NT2/D1 (cell line): Measurements from ENCODE around the gene SRGAP1.
"Not testable (repeated sequence)": the region's sequence is repeated elsewhere in the genome, so short reads cannot be mapped to it uniquely, and the experiment has no call there.

Experiments used
- DNase-seq: peaks from one replicate; pipeline ENCODE4 v3.0.0-alpha.2; 2011; ENCODE audit warnings: low read depth, low spot score
- H3K27me3 ChIP-seq: 2 replicates; pipeline ENCODE4 v1.6.0; 2011; ENCODE audit warnings: mild to moderate bottlenecking; ENCODE audit not compliant: insufficient read length, insufficient read depth
- H3K36me3 ChIP-seq: 2 replicates; pipeline ENCODE4 v1.6.1; 2011; ENCODE audit warnings: mild to moderate bottlenecking, low read length, mixed read lengths; ENCODE audit not compliant: insufficient read depth, insufficient read length
- H3K4me1 ChIP-seq: 2 replicates; pipeline ENCODE4 v1.5.1; 2011; ENCODE audit not compliant: insufficient read depth, insufficient read length
- H3K4me3 ChIP-seq: 2 replicates; pipeline ENCODE4 v1.5.1; 2011; ENCODE audit warnings: low read depth; ENCODE audit not compliant: insufficient read length
- H3K9ac ChIP-seq: 2 replicates; pipeline ENCODE4 v1.6.0; 2011; ENCODE audit warnings: low read depth; ENCODE audit not compliant: insufficient read length
- H3K9me3 ChIP-seq: 2 replicates; pipeline ENCODE4 v1.5.1; 2011; ENCODE audit warnings: mild to moderate bottlenecking, low read length; ENCODE audit not compliant: insufficient read depth
- SUZ12 ChIP-seq: IDR thresholded peaks from 2 replicates; pipeline ENCODE4 v1.6.1; 2011; ENCODE audit not compliant: insufficient read length, insufficient read depth; ENCODE audit errors: extremely low read depth
- YY1 ChIP-seq: IDR thresholded peaks from 2 replicates; pipeline ENCODE4 v1.6.1; 2011; ENCODE audit not compliant: insufficient read length, insufficient read depth
- ZNF274 ChIP-seq: IDR thresholded peaks from 2 replicates; pipeline ENCODE4 v1.6.1; 2011; ENCODE audit warnings: mild to moderate bottlenecking, low read depth, low read length

The SRGAP1 gene

DNA sequence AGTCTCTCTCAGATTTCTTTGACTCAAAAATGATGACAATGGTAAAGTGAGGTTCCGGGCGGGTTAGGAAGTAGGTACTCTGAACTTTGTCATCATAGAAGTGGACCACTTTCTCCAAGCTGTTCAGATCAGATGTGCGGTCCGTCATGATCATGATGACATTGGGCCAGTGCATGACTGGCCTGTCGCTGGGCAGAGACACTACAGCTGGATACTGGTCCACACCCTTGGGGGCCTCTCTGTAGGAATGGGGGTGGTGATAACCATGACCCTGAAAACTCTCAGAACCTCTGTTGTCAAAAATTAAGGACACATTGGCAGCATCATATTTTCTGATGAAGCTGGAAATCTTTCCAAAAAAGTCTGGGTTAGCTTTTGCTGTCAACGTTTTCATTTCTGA, 349.4 kb downstream of the SRGAP1 start:
- Histone ChIP-seq H3K9me3 (peaks cover 12% of the 10 kb centered on the region; the same call in 1 of the 2 replicates), H3K4me3 (no peak overlapping the region), H3K27me3 (no peaks in the 10 kb centered on the region), H3K9ac (no peak overlapping the region), H3K4me1 (no peaks in the 10 kb centered on the region), H3K36me3 (peaks cover 20% of the 10 kb centered on the region)
- TF ChIP-seq ZNF274 (no peak), SUZ12 (no peak), YY1 (no peak)
- DNase-seq: no peak

DNA sequence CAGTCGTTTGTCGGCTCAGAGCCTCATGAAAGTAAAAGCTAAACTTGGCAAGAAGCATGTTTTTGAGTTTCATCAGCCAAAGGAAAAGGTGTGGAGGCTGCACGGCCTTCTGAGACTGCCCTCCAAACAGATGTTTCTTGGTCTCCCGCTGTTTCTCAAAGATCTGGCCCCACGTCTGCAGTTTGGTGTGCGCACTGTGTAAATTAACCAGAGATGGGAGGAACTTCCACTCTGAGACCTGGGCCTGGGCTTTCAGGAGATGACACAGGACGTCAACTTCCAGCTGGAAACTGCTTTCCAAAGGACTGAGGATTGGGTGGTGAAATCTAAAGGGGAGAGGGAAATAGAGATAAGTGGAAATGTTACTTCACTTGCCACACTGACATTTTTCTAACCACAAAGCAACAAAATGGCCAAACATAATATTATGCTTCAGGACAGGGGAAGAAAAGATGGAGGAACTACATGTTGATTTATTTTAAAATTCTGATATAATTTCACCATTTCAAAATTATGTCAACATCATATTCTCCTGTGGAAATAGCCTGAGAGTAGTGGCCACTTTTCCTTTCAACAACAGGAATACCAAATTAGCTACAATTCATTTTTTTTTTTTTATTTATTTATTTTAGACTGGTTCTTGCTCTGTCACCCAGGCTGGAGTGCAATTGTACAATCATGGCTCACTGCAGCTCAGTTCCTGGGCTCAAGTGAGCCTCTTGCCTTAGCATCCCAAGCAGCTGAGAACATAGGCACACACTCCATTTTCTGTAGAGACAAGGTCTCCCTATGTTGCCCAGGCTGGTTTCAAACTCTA, 350.0 kb downstream of the SRGAP1 start:
- no peaks in the 10 kb centered on the region for H3K27me3 ChIP-seq
- peaks cover 20% of the 10 kb centered on the region for H3K36me3 ChIP-seq
- no peak for DNase-seq
- no peak for TF ChIP-seq YY1
- TF ChIP-seq ZNF274: no peak
- no peak for TF ChIP-seq SUZ12
- peaks cover 12% of the 10 kb centered on the region; the same call in 1 of the 2 replicates for H3K9me3 ChIP-seq
- H3K9ac ChIP-seq: no peak overlapping the region
- no peaks in the 10 kb centered on the region for H3K4me1 ChIP-seq
- no peak overlapping the region for H3K4me3 ChIP-seq

DNA sequence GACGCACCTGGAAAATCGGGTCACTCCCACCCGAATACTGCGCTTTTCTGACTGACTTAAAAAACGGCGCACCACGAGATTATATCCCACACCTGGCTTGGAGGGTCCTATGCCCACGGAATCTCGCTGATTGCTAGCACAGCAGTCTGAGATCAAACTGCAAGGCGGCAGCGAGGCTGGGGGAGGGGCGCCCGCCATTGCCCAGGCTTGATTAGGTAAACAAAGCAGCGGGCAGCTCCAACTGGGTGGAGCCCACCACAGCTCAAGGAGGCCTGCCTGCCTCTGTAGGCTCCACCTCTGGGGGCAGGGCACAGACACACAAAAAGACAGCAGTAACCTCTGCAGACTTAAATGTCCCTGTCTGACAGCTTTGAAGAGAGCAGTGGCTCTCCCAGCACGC, 351.3 kb downstream of the SRGAP1 start:
- Histone ChIP-seq H3K36me3 (peaks cover 20% of the 10 kb centered on the region), H3K9me3 (peaks cover 12% of the 10 kb centered on the region; the same call in 1 of the 2 replicates)
- H3K4me1 ChIP-seq, H3K4me3 ChIP-seq, H3K9ac ChIP-seq, H3K27me3 ChIP-seq, DNase-seq: not testable (repeated sequence)

DNA sequence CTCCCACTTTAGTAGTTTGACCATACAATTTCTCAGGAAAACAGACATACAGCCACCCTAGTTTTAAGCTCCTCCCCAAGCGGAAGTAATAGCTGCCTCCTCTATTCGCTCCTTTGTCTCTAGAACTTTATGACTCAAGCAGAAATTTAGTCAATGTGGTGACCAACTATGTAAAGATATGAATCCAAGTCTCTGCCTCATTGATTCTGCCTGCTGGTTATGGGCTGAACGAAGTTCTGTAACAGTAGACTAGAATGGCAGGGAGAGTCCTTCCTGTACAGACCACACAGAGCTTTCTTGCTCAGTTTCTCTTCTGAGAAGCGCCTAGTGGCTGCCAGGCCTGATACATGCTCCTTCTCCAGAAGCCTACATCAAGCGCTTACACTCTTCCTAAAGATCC, 358.5 kb downstream of the SRGAP1 start:
- H3K9ac ChIP-seq: no peak overlapping the region
- no peak for DNase-seq
- H3K36me3 ChIP-seq: peaks cover 11% of the 10 kb centered on the region
- no peak overlapping the region for H3K4me3 ChIP-seq
- 0 out of 2 replicates have a peak, but pooled peaks cover 7% of the 10 kb centered on the region for H3K9me3 ChIP-seq
- H3K4me1 ChIP-seq: no peaks in the 10 kb centered on the region
- no peaks in the 10 kb centered on the region for H3K27me3 ChIP-seq
- TF ChIP-seq ZNF274: no peak
- TF ChIP-seq SUZ12: no peak
- no peak for TF ChIP-seq YY1

DNA sequence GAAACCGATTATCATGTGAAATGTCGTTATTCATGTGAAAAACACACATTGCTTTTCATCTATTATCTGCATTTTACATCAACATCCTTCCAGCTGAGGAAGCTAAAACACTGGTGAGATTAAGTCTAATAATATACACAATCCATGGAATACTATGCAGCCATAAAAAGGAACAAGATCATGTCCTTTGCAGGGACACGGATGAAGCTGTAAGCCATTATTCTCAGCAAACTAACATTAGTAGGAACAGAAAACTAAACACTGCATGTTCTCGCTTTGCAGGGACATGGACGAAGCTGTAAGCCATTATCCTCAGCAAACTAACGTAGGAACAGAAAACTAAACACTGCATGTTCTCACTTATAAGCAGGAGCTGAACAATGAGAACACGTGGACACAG, 359.3 kb downstream of the SRGAP1 start:
- no peak for DNase-seq
- TF ChIP-seq YY1 (no peak), SUZ12 (no peak), ZNF274 (no peak)
- H3K9me3 ChIP-seq: 0 out of 2 replicates have a peak, but pooled peaks cover 7% of the 10 kb centered on the region
- H3K9ac ChIP-seq: no peak overlapping the region
- H3K27me3 ChIP-seq: no peaks in the 10 kb centered on the region
- H3K4me3 ChIP-seq: no peak overlapping the region
- no peaks in the 10 kb centered on the region for H3K4me1 ChIP-seq
- peaks cover 11% of the 10 kb centered on the region for H3K36me3 ChIP-seq

DNA sequence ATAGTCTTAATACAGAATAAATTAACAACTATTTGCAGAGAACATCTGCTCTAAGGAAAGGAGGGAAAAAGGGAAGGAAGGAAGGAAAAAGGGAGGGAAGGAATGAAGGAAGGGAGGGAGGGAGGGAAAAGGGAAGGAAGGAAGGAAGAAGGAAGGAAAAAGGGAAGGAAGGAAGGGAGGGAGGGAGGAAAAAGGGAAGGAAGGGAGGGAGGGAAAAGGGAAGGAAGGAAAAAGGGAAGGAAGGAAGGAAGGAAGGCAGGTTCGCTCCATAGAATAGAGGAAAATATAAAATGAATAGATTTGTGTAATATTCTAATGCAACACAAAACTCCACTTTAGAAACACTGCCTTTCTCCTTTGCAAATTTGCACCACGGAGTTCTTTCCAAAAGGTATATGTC, 361.0 kb downstream of the SRGAP1 start:
- no peak for TF ChIP-seq YY1
- TF ChIP-seq ZNF274: no peak
- no peak for TF ChIP-seq SUZ12

DNA sequence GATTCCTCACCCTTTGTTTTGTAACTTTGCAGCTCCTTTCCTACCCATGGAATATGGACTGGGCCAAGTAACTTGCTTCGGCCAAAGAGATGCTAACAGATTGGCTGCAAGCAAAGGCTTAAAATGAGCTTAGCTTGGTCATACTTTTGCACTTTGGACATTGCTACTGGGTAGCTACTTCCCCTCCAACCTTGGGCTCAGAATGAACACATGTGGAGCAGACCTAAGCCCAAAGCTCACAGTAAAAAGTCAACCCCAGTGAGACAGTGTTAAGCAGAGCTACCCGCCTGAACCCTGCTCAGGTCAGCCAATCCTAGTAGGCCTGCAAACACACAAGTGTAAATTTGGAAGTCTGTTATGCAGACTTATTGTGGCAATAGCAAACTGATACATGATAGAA, 363.0 kb downstream of the SRGAP1 start:
- no peak overlapping the region for H3K9ac ChIP-seq
- TF ChIP-seq SUZ12 (no peak), YY1 (no peak), ZNF274 (no peak)
- no peak for DNase-seq
- H3K9me3 ChIP-seq: no peaks in the 10 kb centered on the region
- H3K36me3 ChIP-seq: peaks cover 11% of the 10 kb centered on the region
- H3K4me1 ChIP-seq: no peaks in the 10 kb centered on the region
- H3K4me3 ChIP-seq: no peak overlapping the region
- no peaks in the 10 kb centered on the region for H3K27me3 ChIP-seq

More for the DNA sequence above, 361.0 kb downstream of the SRGAP1 start:
- no peaks in the 10 kb centered on the region for H3K4me1 ChIP-seq
- no peak overlapping the region for H3K4me3 ChIP-seq
- H3K36me3 ChIP-seq: peaks cover 13% of the 10 kb centered on the region
- H3K9me3 ChIP-seq: 0 out of 2 replicates have a peak, but pooled peaks cover 7% of the 10 kb centered on the region
- no peaks in the 10 kb centered on the region for H3K27me3 ChIP-seq
- no peak for DNase-seq
- H3K9ac ChIP-seq: no peak overlapping the region
